Caco-2 (cell line): ENCODE data around the gene EBF4. TPM values are rescaled to one million over a fixed set of nuclear protein-coding genes. Genes with fewer than 3 reads are reported as not detected.

Experiments
- BruUV-seq: library from RNA; stranded (reverse); fragments of 400-500 nt; replicated peaks from 2 replicates; lab custom pipeline; 2021; lab: Mats Ljungman, UMichigan
- CTCF ChIA-PET: fragments of 300-600 bp; sonication (Branson Sonifier 250); formaldehyde crosslinking; loops from one replicate; lab custom pipeline; 2022; ENCODE audit warnings: antibody characterized with exemption; lab: Charles Lee
- POLR2A ChIA-PET: fragments of 300-600 bp; sonication (Branson Sonifier 250); formaldehyde crosslinking; loops from one replicate; lab custom pipeline; 2022; ENCODE audit warnings: antibody characterized with exemption; lab: Charles Lee
- DNase-seq, 2 experiments: peaks; one replicate each; pipeline versions ENCODE4 v3.0.0 to v3.0.0-alpha.2; 2020 to 2022
- H3K27me3 ChIP-seq: replicated peaks from 2 replicates; pipeline ENCODE4 v1.6.0; 2011; ENCODE audit warnings: low read length; ENCODE audit not compliant: control insufficient read depth, insufficient read depth
- H3K36me3 ChIP-seq: 2 replicates; pipeline ENCODE4 v1.5.1; 2011; ENCODE audit warnings: low read length; ENCODE audit not compliant: control insufficient read depth, insufficient read depth
- H3K4me1 ChIP-seq: fragments of 250-450 bp; sonication (Bioruptor Pico); 2 replicates; pipeline ENCODE4 v1.5.1; 2020; ENCODE audit warnings: mild to moderate bottlenecking
- H3K4me3 ChIP-seq: 2 replicates; pipeline ENCODE4 v1.5.1; 2011; ENCODE audit warnings: low read depth, mild to moderate bottlenecking, control low read depth, low read length
- H3K9me3 ChIP-seq: fragments of 250-450 bp; sonication (Bioruptor Pico); 2 replicates; pipeline ENCODE4 v1.5.1; 2020; ENCODE audit warnings: mild to moderate bottlenecking, moderate library complexity
- H3K27ac Mint-ChIP-seq: one replicate; pipeline ENCODE4 v1.8.0; 2022; ENCODE audit warnings: mixed read lengths; ENCODE audit not compliant: unreplicated experiment
- H3K27me3 Mint-ChIP-seq: one replicate; pipeline ENCODE4 v1.8.0; 2022; ENCODE audit warnings: mixed read lengths; ENCODE audit not compliant: insufficient read depth, unreplicated experiment
- H3K36me3 Mint-ChIP-seq: one replicate; pipeline ENCODE4 v1.8.0; 2022; ENCODE audit warnings: mild to moderate bottlenecking, mixed read lengths; ENCODE audit not compliant: insufficient read depth, unreplicated experiment
- H3K4me1 Mint-ChIP-seq: one replicate; pipeline ENCODE4 v1.8.0; 2022; ENCODE audit warnings: low read depth, mixed read lengths; ENCODE audit not compliant: unreplicated experiment
- H3K4me3 Mint-ChIP-seq: one replicate; pipeline ENCODE4 v1.8.0; 2022; ENCODE audit warnings: mild to moderate bottlenecking, moderate library complexity, mixed read lengths; ENCODE audit not compliant: unreplicated experiment
- H3K9me3 Mint-ChIP-seq: one replicate; pipeline ENCODE4 v1.8.0; 2022; ENCODE audit warnings: mixed read lengths; ENCODE audit not compliant: unreplicated experiment
- intact Hi-C: fragments of 100-400 bp; cut with micrococcal nuclease; formaldehyde crosslinking; loops from one replicate; pipeline ENCODE4 v1.10.0; 2022; ENCODE audit not compliant: unreplicated experiment
- total RNA-seq: library from RNA; stranded (reverse); gene quantifications from 2 replicates; pipeline ENCODE4 v1.2.3, GENCODE V29; 2022
- TF ChIP-seq, protein P1 (sequence below), 2 experiments: fragments of 200-600 bp in 1 of 2; IDR thresholded peaks; 1 replicate in 1 of 2; 2 replicates in 1 of 2; pipeline versions ENCODE4 v1.5.1 to v1.8.0; 2011 to 2022; ENCODE audit warnings: antibody characterized with exemption in 1 of 2, control low read depth in 1 of 2, inconsistent platforms in 1 of 2, low read depth in 1 of 2, low read length in 1 of 2, mild to moderate bottlenecking in 1 of 2, moderate library complexity in 1 of 2; ENCODE audit not compliant: insufficient read depth in 1 of 2, severe bottlenecking in 1 of 2, unreplicated experiment in 1 of 2

The EBF4 gene
- total RNA-seq, 1 experiment from 2014 or later: 7.5 TPM

DNA sequence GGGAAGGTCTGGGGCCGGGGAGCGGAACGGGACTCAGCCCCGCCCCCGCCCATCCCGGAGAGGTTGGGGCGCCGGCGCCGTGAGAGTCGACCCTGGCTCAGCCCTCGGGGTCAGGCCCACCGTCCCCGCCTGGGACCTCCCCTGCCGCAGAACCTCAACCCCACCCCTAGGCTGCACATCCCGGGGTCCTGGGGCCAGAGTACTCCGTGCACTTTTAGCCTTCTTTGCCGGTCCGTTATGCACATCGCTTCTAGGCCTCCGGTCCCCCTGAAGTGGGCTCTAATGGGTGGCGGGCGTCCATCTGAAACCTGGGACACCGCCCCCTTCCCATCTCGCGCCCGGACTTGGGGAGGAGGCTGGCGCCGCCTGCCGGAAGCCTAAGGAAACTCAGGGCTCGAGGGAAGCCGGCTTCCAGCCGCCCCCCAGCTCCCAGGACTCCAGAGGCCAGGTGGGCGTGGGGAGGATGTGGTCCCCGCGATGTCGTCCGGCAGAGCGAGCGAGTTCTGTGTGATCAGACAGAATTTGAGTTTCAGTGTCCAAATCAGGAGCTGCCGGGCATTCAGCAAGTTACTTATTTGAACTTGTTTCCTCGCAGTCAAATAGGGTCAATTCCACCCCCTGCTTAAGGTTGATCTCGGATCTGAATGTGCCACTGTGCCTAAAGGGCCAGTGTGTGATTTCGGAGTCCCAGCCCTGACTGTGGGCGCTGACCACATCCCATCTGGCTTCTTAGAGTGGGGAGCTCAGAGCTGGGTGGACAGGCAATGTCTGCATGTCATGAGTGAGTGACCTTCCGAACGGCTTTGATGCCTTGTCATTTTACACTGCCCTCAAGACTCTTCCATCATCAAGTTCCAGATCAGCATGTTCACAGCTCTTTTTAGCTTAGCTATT lies 60.2 kb downstream of the EBF4 start:
- Mint-ChIP-seq H3K4me3 (peak overlapping the region; percentile 73), H3K27ac (no peak overlapping the region), H3K9me3 (no peaks in the 10 kb centered on the region), H3K36me3 (no peaks in the 10 kb centered on the region), H3K4me1 (peaks cover 21% of the 10 kb centered on the region), H3K27me3 (peaks cover 7% of the 10 kb centered on the region)
- Histone ChIP-seq H3K27me3 (no peaks in the 10 kb centered on the region; the same call in 1 of the 2 replicates), H3K9me3 (no peaks in the 10 kb centered on the region), H3K4me1 (peaks cover 30% of the 10 kb centered on the region), H3K36me3 (no peaks in the 10 kb centered on the region), H3K4me3 (peak overlapping the region; percentile 57)
- intact Hi-C loops: no loop called here
- TSS peak; percentile 19 for BruUV-seq
- CTCF ChIA-PET: interaction anchor here (1.0 to 2.2 kb wide), 7 partner anchors 9 to 248 kb away, joined by 3 to 8 read pairs (median 5); no protein-coding TSS in a partner anchor
- POLR2A ChIA-PET: interaction anchor here (0.6 to 1.0 kb wide), 2 partner anchors 66 to 101 kb away, joined by 4 read pairs; partner anchors contain the start of gene NOP56
- TF ChIP-seq, protein P1, sequence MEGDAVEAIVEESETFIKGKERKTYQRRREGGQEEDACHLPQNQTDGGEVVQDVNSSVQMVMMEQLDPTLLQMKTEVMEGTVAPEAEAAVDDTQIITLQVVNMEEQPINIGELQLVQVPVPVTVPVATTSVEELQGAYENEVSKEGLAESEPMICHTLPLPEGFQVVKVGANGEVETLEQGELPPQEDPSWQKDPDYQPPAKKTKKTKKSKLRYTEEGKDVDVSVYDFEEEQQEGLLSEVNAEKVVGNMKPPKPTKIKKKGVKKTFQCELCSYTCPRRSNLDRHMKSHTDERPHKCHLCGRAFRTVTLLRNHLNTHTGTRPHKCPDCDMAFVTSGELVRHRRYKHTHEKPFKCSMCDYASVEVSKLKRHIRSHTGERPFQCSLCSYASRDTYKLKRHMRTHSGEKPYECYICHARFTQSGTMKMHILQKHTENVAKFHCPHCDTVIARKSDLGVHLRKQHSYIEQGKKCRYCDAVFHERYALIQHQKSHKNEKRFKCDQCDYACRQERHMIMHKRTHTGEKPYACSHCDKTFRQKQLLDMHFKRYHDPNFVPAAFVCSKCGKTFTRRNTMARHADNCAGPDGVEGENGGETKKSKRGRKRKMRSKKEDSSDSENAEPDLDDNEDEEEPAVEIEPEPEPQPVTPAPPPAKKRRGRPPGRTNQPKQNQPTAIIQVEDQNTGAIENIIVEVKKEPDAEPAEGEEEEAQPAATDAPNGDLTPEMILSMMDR (IDR thresholded peaks at IDR 0.05; ENCODE audit: insufficient read depth in 1 of 2, low read depth in 1 of 2, low read length in 1 of 2, severe bottlenecking in 1 of 2, unreplicated experiment in 1 of 2): peak; percentile 77 to 88
- peak; percentile 55 to 65 for DNase-seq

DNA sequence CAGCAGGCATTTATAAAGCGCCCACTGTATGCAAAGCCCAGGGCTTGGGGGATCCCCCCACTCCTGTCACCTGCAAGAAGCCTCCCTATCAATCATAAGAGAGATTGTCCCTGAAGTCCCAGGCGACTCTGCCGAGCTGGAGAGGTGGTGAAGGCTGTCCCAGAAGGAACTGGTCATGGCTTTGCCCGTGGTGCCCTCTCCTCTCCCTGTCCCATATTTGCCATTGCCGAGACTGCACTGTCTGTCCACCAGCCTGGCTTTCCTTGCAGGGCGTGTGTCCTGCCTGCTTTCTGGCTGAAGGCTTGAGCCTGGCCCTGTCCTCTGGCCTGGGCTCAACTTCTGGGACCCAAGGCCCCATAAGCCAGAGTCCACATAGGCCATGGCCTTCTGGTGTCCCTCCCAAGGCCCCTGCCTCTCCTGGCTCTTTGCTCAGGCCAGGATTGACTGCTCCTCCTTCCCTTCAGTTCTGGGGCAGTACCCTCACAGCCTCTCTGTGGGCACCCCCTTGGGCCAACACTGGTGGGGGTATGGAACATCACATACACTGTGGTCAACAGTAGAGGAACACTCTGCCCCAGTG lies 61.0 kb downstream of the EBF4 start:
- peaks cover 30% of the 10 kb centered on the region for H3K4me1 ChIP-seq
- TF ChIP-seq, protein P1 (IDR thresholded peaks at IDR 0.05; ENCODE audit: insufficient read depth in 1 of 2, low read depth in 1 of 2, low read length in 1 of 2, severe bottlenecking in 1 of 2, unreplicated experiment in 1 of 2): no peak
- DNase-seq: no peak
- H3K36me3 ChIP-seq: no peaks in the 10 kb centered on the region
- intact Hi-C loops: no loop called here
- H3K4me3 ChIP-seq: no peak overlapping the region
- peak overlapping the region; percentile 73 for H3K4me3 Mint-ChIP-seq
- H3K9me3 ChIP-seq: no peaks in the 10 kb centered on the region
- peaks cover 21% of the 10 kb centered on the region for H3K4me1 Mint-ChIP-seq
- H3K36me3 Mint-ChIP-seq: no peaks in the 10 kb centered on the region
- no peak overlapping the region for H3K27ac Mint-ChIP-seq
- ChIA-PET POLR2A (no interaction called here), CTCF (interaction anchor here (1.1 to 2.2 kb wide), 4 partner anchors 10 to 99 kb away, joined by 3 to 8 read pairs (median 4); no protein-coding TSS in a partner anchor)
- peaks cover 7% of the 10 kb centered on the region for H3K27me3 Mint-ChIP-seq
- BruUV-seq: no TSS peak
- no peaks in the 10 kb centered on the region for H3K9me3 Mint-ChIP-seq
- H3K27me3 ChIP-seq: no peaks in the 10 kb centered on the region; the same call in 1 of the 2 replicates

GRCh38 chr20:2754424-2754823 lies 61.8 kb downstream of the EBF4 start:
- Histone ChIP-seq H3K9me3 (no peaks in the 10 kb centered on the region), H3K4me1 (peaks cover 30% of the 10 kb centered on the region), H3K27me3 (no peaks in the 10 kb centered on the region; the same call in 1 of the 2 replicates), H3K4me3 (no peak overlapping the region), H3K36me3 (no peaks in the 10 kb centered on the region)
- intact Hi-C loops: no loop called here
- ChIA-PET POLR2A (interaction anchor here (0.6 kb wide), 1 partner anchor 284 kb away, joined by 4 read pairs; the partner anchor contains the start of gene SNRPB), CTCF (interaction anchor here (0.6 to 1.2 kb wide), 4 partner anchors 20 to 247 kb away, joined by 3 read pairs; no protein-coding TSS in a partner anchor)
- TF ChIP-seq, protein P1 (IDR thresholded peaks at IDR 0.05; ENCODE audit: insufficient read depth in 1 of 2, low read depth in 1 of 2, low read length in 1 of 2, severe bottlenecking in 1 of 2, unreplicated experiment in 1 of 2): no peak
- H3K36me3 Mint-ChIP-seq: no peaks in the 10 kb centered on the region
- H3K4me3 Mint-ChIP-seq: no peak overlapping the region
- H3K9me3 Mint-ChIP-seq: no peaks in the 10 kb centered on the region
- H3K27ac Mint-ChIP-seq: no peak overlapping the region
- BruUV-seq: no TSS peak
- peaks cover 21% of the 10 kb centered on the region for H3K4me1 Mint-ChIP-seq
- peaks cover 7% of the 10 kb centered on the region for H3K27me3 Mint-ChIP-seq
- no peak for DNase-seq
